A549 (cell line): ENCODE data around the gene SRRM1. TPM values are rescaled to one million over a fixed set of nuclear protein-coding genes. Genes with fewer than 3 reads are reported as not detected.
A peak's percentile ranks its signal among the peaks of the same experiment; 100 is the strongest.

Experiments used
- ATAC-seq, 2 experiments: fragments of 200-7000 bp in 1 of 2; fragments of >200 bp in 1 of 2; cut with Nextera tagmentation in 1 of 2; cut with Tn5 transposase in 1 of 2; 3 replicates each; pipeline versions ENCODE4 v1.8.0 to v1.9.1; 2018 to 2020; ENCODE audit warnings: mild to moderate bottlenecking in 1 of 2, moderate library complexity in 1 of 2
- CTCF ChIA-PET: fragments of 300-600 bp; sonication (Branson Sonifier 250); formaldehyde crosslinking; extraction: SDS; loops from one replicate; lab custom pipeline; 2021; ENCODE audit warnings: antibody characterized with exemption, inconsistent platforms; lab: Yijun Ruan, JAX
- POLR2A ChIA-PET: fragments of 350-600 bp; formaldehyde crosslinking; extraction: SDS; loops from one replicate; lab custom pipeline; 2021; ENCODE audit warnings: antibody characterized with exemption, inconsistent platforms; lab: Yijun Ruan, JAX
- DNase-seq, 2 experiments: peaks; one replicate each; pipeline versions ENCODE4 v3.0.0 to v3.0.0-alpha.2; 2011 to 2016; ENCODE audit warnings: low read depth in 1 of 2, low spot score in 1 of 2
- FAIRE-seq: peaks from 2 replicates; lab custom pipeline; 2011; peaks lifted over from hg19 to GRCh38; lab: Jason Lieb, UNC
- H3K27ac ChIP-seq, 2 experiments: fragments of >200 bp; sonication (Bioruptor Twin); formaldehyde crosslinking; 3 replicates each; pipeline ENCODE4 v1.5.1; 2016 to 2017
- H3K4me1 ChIP-seq: fragments of >200 bp; sonication (Bioruptor Twin); formaldehyde crosslinking; 3 replicates; pipeline ENCODE4 v1.6.1; 2016
- H3K4me2 ChIP-seq: fragments of >200 bp; sonication (Bioruptor Twin); formaldehyde crosslinking; 3 replicates; pipeline ENCODE4 v1.6.1; 2016
- H3K4me3 ChIP-seq: fragments of >200 bp; sonication (Bioruptor Twin); formaldehyde crosslinking; 3 replicates; pipeline ENCODE4 v1.5.1; 2016
- H3K9me3 ChIP-seq: fragments of >200 bp; sonication (Bioruptor Twin); formaldehyde crosslinking; 3 replicates; pipeline ENCODE4 v1.6.1; 2016
- BCL3 ChIP-seq: fragments of >200 bp; sonication (Bioruptor Twin); formaldehyde crosslinking; IDR thresholded peaks from 3 replicates; pipeline ENCODE4 v1.6.1; 2016
- BHLHE40 ChIP-seq: IDR thresholded peaks from 2 replicates; pipeline ENCODE4 v1.6.1; 2012; ENCODE audit warnings: low read depth, low read length, inconsistent platforms
- CEBPB ChIP-seq, 2 experiments: fragments of >200 bp in 1 of 2; sonication (Bioruptor Twin) in 1 of 2; formaldehyde crosslinking in 1 of 2; IDR thresholded peaks; 2 replicates each; pipeline ENCODE4 v1.6.1; 2012 to 2016
- CHD2 ChIP-seq: fragments of 150-350 bp; IDR thresholded peaks from 2 replicates; pipeline ENCODE4 v1.6.1; 2014; ENCODE audit warnings: low read length; ENCODE audit not compliant: partially characterized antibody
- EHF ChIP-seq: fragments of 250-450 bp; sonication (Bioruptor Pico); IDR thresholded peaks from 2 replicates; pipeline ENCODE4 v1.5.0; 2020; ENCODE audit warnings: mild to moderate bottlenecking
- FOSL2 ChIP-seq, 2 experiments: fragments of 450-650 bp in 1 of 2; fragments of >200 bp in 1 of 2; sonication (Bioruptor Twin) in 1 of 2; formaldehyde crosslinking; IDR thresholded peaks; 2 replicates each; pipeline versions ENCODE4 v1.5.0 to v1.6.1; 2016 to 2020; ENCODE audit warnings: mild to moderate bottlenecking in 1 of 2, moderate library complexity in 1 of 2
- FOXS1 ChIP-seq: fragments of 250-450 bp; sonication (Bioruptor Pico); IDR thresholded peaks from 2 replicates; pipeline ENCODE4 v1.5.0; 2020; ENCODE audit warnings: mild to moderate bottlenecking, moderate library complexity
- HMGXB4 ChIP-seq: fragments of 250-450 bp; sonication (Bioruptor Pico); IDR thresholded peaks from 2 replicates; pipeline ENCODE4 v1.5.0; 2021; ENCODE audit warnings: mild to moderate bottlenecking, moderate library complexity, borderline replicate concordance
- JUN ChIP-seq, 2 experiments: fragments of >200 bp; sonication (Bioruptor Twin); formaldehyde crosslinking; IDR thresholded peaks; 2 replicates in 1 of 2; 3 replicates in 1 of 2; pipeline ENCODE4 v1.6.1; 2016 to 2017
- JUNB ChIP-seq: fragments of >200 bp; sonication (Bioruptor Twin); formaldehyde crosslinking; IDR thresholded peaks from 2 replicates; pipeline ENCODE4 v1.6.1; 2016
- KDM5A ChIP-seq: fragments of 200-600 bp; sonication (generic); IDR thresholded peaks from 2 replicates; pipeline ENCODE4 v1.6.1; 2016; ENCODE audit warnings: antibody characterized with exemption, mild to moderate bottlenecking
- NR3C1 ChIP-seq: fragments of >200 bp; sonication (Bioruptor Twin); formaldehyde crosslinking; IDR thresholded peaks from 3 replicates; pipeline ENCODE4 v1.6.1; 2017
- PHF8 ChIP-seq: fragments of 200-600 bp; sonication (generic); IDR thresholded peaks from 2 replicates; pipeline ENCODE4 v1.6.1; 2016; ENCODE audit warnings: low read depth, mild to moderate bottlenecking, antibody characterized with exemption, moderate library complexity, borderline replicate concordance
- RCOR1 ChIP-seq: fragments of 150-350 bp; IDR thresholded peaks from 2 replicates; pipeline ENCODE4 v1.6.1; 2014; ENCODE audit warnings: antibody characterized with exemption, low read length, low read depth
- SMC3 ChIP-seq: fragments of >200 bp; sonication (Bioruptor Twin); formaldehyde crosslinking; IDR thresholded peaks from 3 replicates; pipeline ENCODE4 v1.6.1; 2018; ENCODE audit warnings: inconsistent platforms
- ZSCAN20 ChIP-seq: fragments of 250-450 bp; sonication (Bioruptor Pico); IDR thresholded peaks from 2 replicates; pipeline ENCODE4 v1.8.0; 2022; ENCODE audit warnings: mild to moderate bottlenecking, moderate library complexity
- WGBS: methylation state at CpG from one replicate; pipeline ENCODE4 v1.1.6; 2017; ENCODE audit errors: missing lambda C conversion rate; 5-methylcytosine and 5-hydroxymethylcytosine counted together
- polyA plus RNA-seq, 4 experiments: library from polyadenylated mRNA; depleted of rRNA in 3 of 4; stranded (reverse); fragments of >200 nt; fragmentation: RNase III in 1 of 4; extraction: RNeasy Plus Mini Kit Qiagen cat#74134 plus additional on column Dnase treatment in 1 of 4; gene quantifications; 2 replicates in 3 of 4; 3 replicates in 1 of 4; pipeline ENCODE4 v1.2.3, GENCODE V29; 2011 to 2017

Gene SRRM1
- polyA plus RNA-seq, 2 of the 4 experiments (the other 2 are of a cell fraction): 59.6 to 72.5 TPM

GRCh38 chr1:24639094-24639493 lies 4.0 kb upstream of the SRRM1 start:
- POLR2A ChIA-PET: no interaction called here

GRCh38 chr1:24639881-24640280 lies 3.2 kb upstream of the SRRM1 start:
- DNase-seq: no peak
- no peak for FAIRE-seq
- TF ChIP-seq BHLHE40 (no peak), BCL3 (no peak)
- ChIA-PET CTCF (interaction anchor here (0.6 to 3.1 kb wide), 5 partner anchors 49 to 441 kb away, joined by 3 to 11 read pairs (median 5); no protein-coding TSS in a partner anchor), POLR2A (no interaction called here)
- 73% methylated on average over 4 of the region's 4 CpGs for WGBS
- H3K4me2 ChIP-seq: no peak overlapping the region
- H3K4me1 ChIP-seq: peaks cover 13% of the 10 kb centered on the region; the same call in 2 of the 3 replicates
- H3K9me3 ChIP-seq: no peaks in the 10 kb centered on the region
- no peak overlapping the region for H3K4me3 ChIP-seq
- H3K27ac ChIP-seq: no peak overlapping the region
- ATAC-seq: no peak

More at GRCh38 chr1:24639094-24639493, 4.0 kb upstream of the SRRM1 start:
- TF ChIP-seq KDM5A (no peak), HMGXB4 (CRISPR knock-in tag) (no peak), CHD2 (no peak), EHF (CRISPR knock-in tag) (no peak)
- no peak for DNase-seq
- CTCF ChIA-PET: interaction anchor here (0.6 to 3.1 kb wide), 5 partner anchors 50 to 440 kb away, joined by 3 to 11 read pairs (median 6); no protein-coding TSS in a partner anchor
- H3K9me3 ChIP-seq: no peaks in the 10 kb centered on the region
- ATAC-seq: no peak
- 77% methylated on average over 2 of the region's 2 CpGs for WGBS
- H3K4me2 ChIP-seq: no peak overlapping the region
- no peak overlapping the region for H3K4me3 ChIP-seq
- peaks cover 9% of the 10 kb centered on the region; the same call in 1 of the 3 replicates for H3K4me1 ChIP-seq
- FAIRE-seq: no peak
- no peak overlapping the region for H3K27ac ChIP-seq

GRCh38 chr1:24640288-24640687 lies 2.8 kb upstream of the SRRM1 start:
- FAIRE-seq (no peak), DNase-seq (no peak), ATAC-seq (no peak)
- H3K4me1 ChIP-seq: peaks cover 14% of the 10 kb centered on the region; the same call in 2 of the 3 replicates
- H3K4me3 ChIP-seq: no peak overlapping the region
- no peak overlapping the region for H3K27ac ChIP-seq
- no peak for TF ChIP-seq JUNB
- no peak for TF ChIP-seq CEBPB (IDR thresholded peaks at IDR 0.05)
- no peak for TF ChIP-seq FOSL2 (IDR thresholded peaks at IDR 0.05)
- no peak for TF ChIP-seq FOSL2 (CRISPR knock-in tag; IDR thresholded peaks at IDR 0.05)
- TF ChIP-seq EHF (CRISPR knock-in tag): no peak
- TF ChIP-seq PHF8: no peak
- no peak for TF ChIP-seq NR3C1
- WGBS: 82% methylated on average over 7 of the region's 7 CpGs
- H3K9me3 ChIP-seq: no peaks in the 10 kb centered on the region
- POLR2A ChIA-PET: no interaction called here
- CTCF ChIA-PET: interaction anchor here (0.6 to 3.1 kb wide), 3 partner anchors 48 to 441 kb away, joined by 3 to 11 read pairs (median 5); no protein-coding TSS in a partner anchor
- no peak overlapping the region for H3K4me2 ChIP-seq

GRCh38 chr1:24641646-24642151 lies 1.4 kb upstream of the SRRM1 start:
- DNase-seq (no peak), ATAC-seq (no peak), FAIRE-seq (no peak)
- Histone ChIP-seq H3K9me3 (no peaks in the 10 kb centered on the region), H3K4me3 (peak overlapping the region; percentile 86), H3K4me1 (peaks cover 17% of the 10 kb centered on the region; the same call in 2 of the 3 replicates), H3K4me2 (peak overlapping the region; percentile 79), H3K27ac (peak overlapping the region; percentile 95 to 97)
- ChIA-PET CTCF (interaction anchor here (0.6 to 1.0 kb wide), 2 partner anchors 100 to 143 kb away, joined by 3 read pairs; no protein-coding TSS in a partner anchor), POLR2A (interaction anchor here (0.8 kb wide), 1 partner anchor 47 kb away, joined by 3 read pairs; no protein-coding TSS in a partner anchor)
- 59% methylated on average over 24 of the region's 24 CpGs for WGBS
- TF ChIP-seq RCOR1: no peak
- no peak for TF ChIP-seq JUN (IDR thresholded peaks at IDR 0.05)
- no peak for TF ChIP-seq SMC3
- no peak for TF ChIP-seq ZSCAN20 (CRISPR knock-in tag)
- TF ChIP-seq FOXS1: no peak
